ENCODE data around the gene USP51. TPM values are rescaled to one million over a fixed set of nuclear protein-coding genes. Genes with fewer than 3 reads are reported as not detected.
A peak's percentile ranks its signal among the peaks of the same experiment; 100 is the strongest.
"Not testable (repeated sequence)": the region's sequence is repeated elsewhere in the genome, so short reads cannot be mapped to it uniquely, and the experiment has no call there.

USP51 gene
- total and polyA plus RNA-seq, 2 experiments from 2014 or later, result 0.33 to 5.8 TPM

GRCh38 chrX:55507010-55507409 lies 17.4 kb upstream of the USP51 start:
- WGBS (ENCODE audit: low lambda C conversion rate, missing lambda C conversion rate), result no CpG with 5 or more reads among the region's 5 CpGs

GRCh38 chrX:55490974-55491373 lies 1.3 kb upstream of the USP51 start:
- no peak overlapping the region for H2AFZ ChIP-seq

More at GRCh38 chrX:55507010-55507409, 17.4 kb upstream of the USP51 start:
- not testable (repeated sequence) for H3K9me2 ChIP-seq (replicated peaks; ENCODE audit: insufficient read depth); H3K4me3 ChIP-seq; H3K4me1 ChIP-seq (ENCODE audit: insufficient read depth); H3K27me3 ChIP-seq; H3K36me3 ChIP-seq (replicated peaks; ENCODE audit: insufficient read depth, low read depth); H3K9me3 ChIP-seq (ENCODE audit: low read depth); H3K27ac ChIP-seq; H4K20me1 ChIP-seq (ENCODE audit: insufficient read depth, poor library complexity, severe bottlenecking); H2AFZ ChIP-seq; H3K79me2 ChIP-seq; H3K4me2 ChIP-seq; DNase-seq (ENCODE audit: low spot score)

GRCh38 chrX:55490121-55490520 lies 473 bp upstream of the USP51 start:
- H3K27me3 ChIP-seq, result no peaks in the 10 kb centered on the region
- peak overlapping the region; percentile 68 for H3K4me3 ChIP-seq
- no peaks in the 10 kb centered on the region for H3K9me2 ChIP-seq (replicated peaks; ENCODE audit: insufficient read depth)
- peak overlapping the region; percentile 99 for H3K27ac ChIP-seq
- DNase-seq (ENCODE audit: low spot score), result no peak
- peaks cover 8% of the 10 kb centered on the region for H3K4me1 ChIP-seq (ENCODE audit: insufficient read depth)
- H3K9me3 ChIP-seq (ENCODE audit: low read depth), result no peaks in the 10 kb centered on the region
- H4K20me1 ChIP-seq (ENCODE audit: insufficient read depth, poor library complexity, severe bottlenecking), result no peaks in the 10 kb centered on the region
- 74% methylated on average over 4 of the region's 4 CpGs for WGBS (ENCODE audit: low lambda C conversion rate, missing lambda C conversion rate)
- no peaks in the 10 kb centered on the region for H3K79me2 ChIP-seq
- peak overlapping the region; percentile 84 for H3K4me2 ChIP-seq
- H2AFZ ChIP-seq, result peak overlapping the region; percentile 77
- no peaks in the 10 kb centered on the region for H3K36me3 ChIP-seq (replicated peaks; ENCODE audit: insufficient read depth, low read depth)
- TF ChIP-seq EZH2phosphoT487 (IDR thresholded peaks at IDR 0.05; ENCODE audit: low read depth, severe bottlenecking, unreplicated experiment), result no peak
- TF ChIP-seq EZH2 (IDR thresholded peaks at IDR 0.05; ENCODE audit: borderline replicate concordance), result no peak
- TF ChIP-seq CTCF (IDR thresholded peaks at IDR 0.05; ENCODE audit: poor library complexity), result no peak

More at GRCh38 chrX:55490974-55491373, 1.3 kb upstream of the USP51 start:
- TF ChIP-seq EZH2phosphoT487 (IDR thresholded peaks at IDR 0.05; ENCODE audit: low read depth, severe bottlenecking, unreplicated experiment) (no peak), EZH2 (IDR thresholded peaks at IDR 0.05; ENCODE audit: borderline replicate concordance) (no peak), CTCF (IDR thresholded peaks at IDR 0.05; ENCODE audit: poor library complexity) (no peak)
- Histone ChIP-seq H3K4me1 (ENCODE audit: insufficient read depth) (peaks cover 8% of the 10 kb centered on the region), H3K9me2 (replicated peaks; ENCODE audit: insufficient read depth) (no peaks in the 10 kb centered on the region), H3K79me2 (no peaks in the 10 kb centered on the region), H3K36me3 (replicated peaks; ENCODE audit: insufficient read depth, low read depth) (no peaks in the 10 kb centered on the region), H3K27me3 (no peaks in the 10 kb centered on the region), H3K27ac (no peak overlapping the region), H3K9me3 (ENCODE audit: low read depth) (no peaks in the 10 kb centered on the region), H3K4me2 (no peak overlapping the region), H3K4me3 (no peak overlapping the region), H4K20me1 (ENCODE audit: insufficient read depth, poor library complexity, severe bottlenecking) (no peaks in the 10 kb centered on the region)
- WGBS (ENCODE audit: low lambda C conversion rate, missing lambda C conversion rate), result 75% methylated on average over 4 of the region's 4 CpGs
- DNase-seq (ENCODE audit: low spot score), result no peak

- Histone ChIP-seq H2AFZ (peak overlapping the region; percentile 77), H3K27ac (peak overlapping the region; percentile 99), H3K4me3 (peak overlapping the region; percentile 68), H3K4me2 (peak overlapping the region; percentile 84), H3K36me3 (replicated peaks; ENCODE audit: insufficient read depth, low read depth) (no peaks in the 10 kb centered on the region), H3K4me1 (ENCODE audit: insufficient read depth) (peaks cover 8% of the 10 kb centered on the region), H3K79me2 (no peaks in the 10 kb centered on the region), H4K20me1 (ENCODE audit: insufficient read depth, poor library complexity, severe bottlenecking) (no peaks in the 10 kb centered on the region), H3K9me3 (ENCODE audit: low read depth) (no peaks in the 10 kb centered on the region), H3K9me2 (replicated peaks; ENCODE audit: insufficient read depth) (no peaks in the 10 kb centered on the region), H3K27me3 (no peaks in the 10 kb centered on the region)
- TF ChIP-seq EZH2phosphoT487 (IDR thresholded peaks at IDR 0.05; ENCODE audit: low read depth, severe bottlenecking, unreplicated experiment), result no peak
- TF ChIP-seq CTCF (IDR thresholded peaks at IDR 0.05; ENCODE audit: poor library complexity), result no peak
- TF ChIP-seq EZH2 (IDR thresholded peaks at IDR 0.05; ENCODE audit: borderline replicate concordance), result no peak
- 49% methylated on average over 32 of the region's 54 CpGs for WGBS (ENCODE audit: low lambda C conversion rate, missing lambda C conversion rate)
- peak; percentile 71 for DNase-seq (ENCODE audit: low spot score)
Measured at GRCh38 chrX:55488593-55489313, 895 bp downstream of the USP51 start.

Measured in hepatocyte (in vitro differentiated cells).